Measurements from ENCODE around the gene ARCN1.

GRCh38 chr11:118565051-118565450, 7.2 kb upstream of the ARCN1 start:
- TF ChIP-seq CTCF (conservative IDR thresholded peaks at IDR 0.05; ENCODE audit: low read depth, low read length): no peak
- no peak for TF ChIP-seq POLR2A (IDR thresholded peaks at IDR 0.05; ENCODE audit: low read depth, low read length)
- TF ChIP-seq RAD21 (IDR thresholded peaks at IDR 0.05; ENCODE audit: low read length): no peak

Data from IMR-90 (cell line).